ENCODE results near the gene BCL7C.

DNA sequence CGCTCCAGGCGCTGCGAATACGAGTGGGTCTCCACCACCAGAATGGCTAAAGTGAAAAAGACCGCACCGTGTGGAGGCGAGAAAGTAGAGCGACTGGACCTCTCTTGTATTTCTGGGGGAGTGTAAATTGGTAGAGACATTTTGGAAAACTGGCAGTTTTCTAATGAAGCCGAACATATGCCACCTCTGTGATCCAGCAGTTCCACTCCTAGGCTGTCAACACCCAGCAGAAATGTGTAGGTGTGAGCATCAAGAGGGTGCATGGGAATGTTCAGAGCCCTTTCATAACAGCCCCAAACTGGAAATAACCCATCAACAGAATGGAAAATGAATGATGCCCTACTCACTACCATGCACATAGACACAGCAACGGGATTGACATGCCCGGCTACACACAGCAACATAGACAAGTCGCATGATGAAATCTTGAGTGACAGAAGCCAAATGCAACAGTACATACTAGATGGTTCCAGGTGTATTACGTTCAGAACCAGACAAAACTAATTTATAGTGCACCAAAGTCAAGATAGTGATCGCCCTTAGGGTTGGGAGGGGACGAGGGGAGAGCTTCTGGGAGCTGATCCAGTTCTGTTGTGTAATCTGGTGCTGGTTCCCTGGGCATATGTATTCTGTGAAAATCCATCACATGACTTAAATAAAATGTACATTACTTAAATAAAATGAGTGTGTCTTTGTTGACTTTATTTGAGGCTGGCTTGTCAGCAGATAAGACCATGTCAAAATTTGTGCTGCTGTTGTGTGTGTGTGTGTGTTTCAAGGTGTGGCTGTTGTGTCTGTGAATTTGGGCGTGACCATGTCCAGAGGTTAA is 877 bp upstream of the BCL7C start:
- TF ChIP-seq GATA2 (IDR thresholded peaks at IDR 0.05; ENCODE audit: low read depth, low read length) (no peak), GATA3 (IDR thresholded peaks at IDR 0.05; ENCODE audit: low read depth, low read length) (no peak)
